ENCODE results near the gene WDR31.
"Not testable (repeated sequence)": the region's sequence is repeated elsewhere in the genome, so short reads cannot be mapped to it uniquely, and the experiment has no call there.

The WDR31 gene

GRCh38 chr9:113340011-113340699 lies at the start of gene WDR31:
WDR31 (minus strand) TSS chr9:113340275; CDS start chr9:113332022, 8,253 bp downstream.
- DNase-seq (ENCODE audit: low spot score) = peak; percentile 94

DNA sequence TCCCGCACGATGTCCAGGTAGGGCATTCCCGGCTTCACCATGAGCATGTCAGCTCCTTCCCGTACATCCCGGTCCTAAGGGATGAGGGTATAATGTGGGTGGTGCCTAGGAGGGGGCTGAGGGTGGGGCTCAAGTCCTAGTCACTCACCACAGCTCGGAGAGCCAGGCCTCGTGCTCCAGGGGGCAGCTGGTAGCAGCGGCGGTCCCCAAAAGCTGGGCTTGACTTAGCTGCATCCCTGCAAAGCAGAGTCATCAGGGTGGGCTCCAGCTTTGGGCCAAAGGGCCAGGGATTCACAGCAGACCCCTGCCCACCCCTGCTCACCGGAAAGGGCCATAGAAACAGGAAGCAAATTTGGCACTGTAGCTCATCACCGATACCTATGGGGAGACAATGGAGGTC lies 49.4 kb upstream of the WDR31 start:
- DNase-seq (ENCODE audit: low spot score) = no peak

DNA sequence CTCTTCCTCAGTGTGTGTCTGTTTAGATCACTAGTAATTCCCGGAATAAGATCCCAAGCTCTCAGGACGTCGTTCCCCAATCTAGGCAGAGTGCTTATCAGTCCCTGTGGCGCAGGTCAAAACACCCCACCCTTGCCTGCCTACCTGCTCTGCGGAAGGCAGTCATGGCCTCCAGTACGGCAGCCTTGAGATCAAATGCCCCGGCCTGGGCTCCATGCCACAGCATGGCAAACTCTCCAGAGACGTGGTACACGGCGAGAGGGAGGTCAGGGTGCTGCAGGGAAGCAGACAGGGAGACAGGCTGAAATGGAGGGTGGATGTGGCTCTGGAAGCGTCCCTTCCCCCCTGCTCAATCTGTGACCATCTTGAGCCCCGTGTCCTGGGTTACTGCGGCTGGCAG lies 48.8 kb upstream of the WDR31 start:
- no peak for DNase-seq (ENCODE audit: low spot score)

DNA sequence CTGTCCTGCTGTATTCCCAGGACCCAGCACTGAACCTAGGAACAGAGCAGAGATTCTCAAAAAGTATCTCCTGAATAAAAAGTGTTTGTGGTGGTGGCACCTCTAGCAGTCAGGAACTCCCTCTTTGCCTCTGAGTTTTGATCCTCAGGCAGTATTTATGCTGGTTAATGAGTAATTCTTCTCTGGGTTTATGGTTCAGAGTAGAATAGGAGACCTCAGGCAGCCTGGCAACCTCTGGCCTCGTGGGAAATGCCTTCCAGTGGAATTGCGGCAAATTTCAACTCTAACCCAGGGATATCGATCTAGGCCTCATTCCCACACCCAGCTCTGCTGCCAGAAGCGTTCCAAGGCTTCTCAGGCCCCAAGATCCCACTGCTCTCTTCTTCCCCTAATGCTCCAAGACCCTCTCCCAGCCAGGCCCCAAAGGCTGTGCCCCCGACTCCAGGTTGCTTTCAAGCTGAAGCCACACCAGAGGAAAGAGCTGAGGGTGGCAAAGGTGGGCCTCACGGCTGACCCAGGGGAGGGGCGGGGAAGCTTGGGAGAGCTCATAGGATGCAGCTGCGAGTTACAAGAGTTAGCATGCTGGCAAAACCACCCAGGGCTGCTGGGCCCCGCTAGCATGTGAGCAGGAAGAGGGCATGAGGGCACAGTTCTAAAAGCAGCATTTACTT lies 47.6 kb upstream of the WDR31 start:
- DNase-seq (ENCODE audit: low spot score) = no peak

DNA sequence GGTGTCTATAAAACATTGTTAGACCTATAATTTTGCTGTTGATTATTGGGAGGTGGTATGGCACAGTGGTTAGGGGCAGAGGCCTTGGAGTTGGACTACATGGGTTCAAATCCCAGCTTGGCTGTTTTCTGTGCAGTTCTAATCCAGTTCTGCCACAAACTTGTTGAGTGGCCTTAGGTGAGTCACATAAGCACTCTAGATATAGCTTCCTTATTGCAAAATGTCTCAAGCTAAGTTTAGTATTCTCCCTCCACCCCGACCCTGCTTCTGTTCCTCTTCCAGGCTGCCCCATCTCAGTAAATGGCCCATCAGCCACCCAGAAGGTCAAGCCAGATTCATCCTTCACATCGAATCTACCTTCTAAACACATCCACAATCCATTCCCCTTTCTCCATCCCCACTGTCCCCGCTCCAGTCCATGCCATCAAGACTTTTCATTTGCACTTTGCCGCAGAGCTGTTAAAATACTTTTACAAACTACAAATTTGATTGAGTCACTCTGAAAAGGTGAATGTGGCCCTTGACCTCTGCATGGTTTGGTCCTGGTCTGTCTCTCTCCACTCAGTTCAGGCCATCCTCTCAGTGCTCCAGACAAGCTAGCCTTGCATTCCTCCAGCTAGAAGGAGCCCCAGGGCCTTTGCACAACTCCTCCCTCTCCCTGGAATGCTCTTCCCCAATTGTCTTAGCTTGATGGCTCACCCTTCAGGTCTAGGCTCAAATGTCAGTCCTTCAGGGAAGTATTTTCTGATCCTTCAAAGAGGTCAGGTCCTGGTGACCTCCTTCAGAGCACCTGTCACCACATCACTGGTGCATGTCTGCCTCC lies 46.7 kb upstream of the WDR31 start:
- DNase-seq (ENCODE audit: low spot score) = no peak

GRCh38 chr9:113381909-113382411 lies 41.9 kb upstream of the WDR31 start:
- no peak for DNase-seq (ENCODE audit: low spot score)

GRCh38 chr9:113381441-113381840 lies 41.4 kb upstream of the WDR31 start:
- DNase-seq (ENCODE audit: low spot score) = not testable (repeated sequence)

- DNase-seq (ENCODE audit: low spot score) = no peak
Observed at GRCh38 chr9:113380869-113381378, 40.8 kb upstream of the WDR31 start.

- not testable (repeated sequence) for DNase-seq (ENCODE audit: low spot score)
Observed at GRCh38 chr9:113379829-113380210, 39.7 kb upstream of the WDR31 start.

DNA sequence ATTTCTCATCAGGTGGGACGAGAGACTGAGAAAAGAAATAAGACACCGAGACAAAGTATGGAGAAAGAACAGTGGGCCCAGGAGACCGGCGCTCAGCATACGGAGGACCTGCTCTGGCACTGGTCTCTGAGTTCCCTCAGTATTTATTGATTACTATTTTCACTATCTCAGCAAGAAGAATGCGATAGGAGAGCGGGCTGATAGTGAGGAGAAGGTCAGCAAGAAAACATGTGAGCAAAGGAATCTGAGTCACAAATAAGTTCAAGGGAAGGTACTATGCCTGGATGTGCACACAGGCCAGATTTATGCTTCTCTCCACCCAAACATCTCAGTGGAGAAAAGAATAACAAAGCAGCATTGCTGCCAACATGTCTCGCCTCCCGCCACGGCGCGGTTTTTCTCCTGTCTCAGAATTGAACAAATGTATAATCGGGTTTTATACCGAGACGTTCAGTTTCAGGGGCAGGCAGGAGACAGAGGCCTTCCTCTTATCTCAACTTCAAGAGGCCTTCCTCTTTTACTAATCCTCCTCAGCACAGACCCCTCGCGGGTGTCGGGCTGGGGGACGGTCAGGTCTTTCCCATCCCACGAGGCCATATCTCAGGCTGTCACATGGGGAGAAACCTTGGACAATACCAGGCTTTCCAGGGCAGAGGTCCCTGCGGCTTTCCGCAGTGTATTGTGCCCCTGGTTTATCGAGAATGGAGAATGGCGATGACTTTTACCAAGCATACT lies 39.2 kb upstream of the WDR31 start:
- DNase-seq (ENCODE audit: low spot score) = not testable (repeated sequence)

- DNase-seq (ENCODE audit: low spot score) = peak; percentile 99
Observed at GRCh38 chr9:113376634-113377567, 36.8 kb upstream of the WDR31 start, which contains the start of gene HDHD3. HDHD3 (minus strand) TSS chr9:113376986; CDS start chr9:113374354, 2,632 bp downstream.

DNA sequence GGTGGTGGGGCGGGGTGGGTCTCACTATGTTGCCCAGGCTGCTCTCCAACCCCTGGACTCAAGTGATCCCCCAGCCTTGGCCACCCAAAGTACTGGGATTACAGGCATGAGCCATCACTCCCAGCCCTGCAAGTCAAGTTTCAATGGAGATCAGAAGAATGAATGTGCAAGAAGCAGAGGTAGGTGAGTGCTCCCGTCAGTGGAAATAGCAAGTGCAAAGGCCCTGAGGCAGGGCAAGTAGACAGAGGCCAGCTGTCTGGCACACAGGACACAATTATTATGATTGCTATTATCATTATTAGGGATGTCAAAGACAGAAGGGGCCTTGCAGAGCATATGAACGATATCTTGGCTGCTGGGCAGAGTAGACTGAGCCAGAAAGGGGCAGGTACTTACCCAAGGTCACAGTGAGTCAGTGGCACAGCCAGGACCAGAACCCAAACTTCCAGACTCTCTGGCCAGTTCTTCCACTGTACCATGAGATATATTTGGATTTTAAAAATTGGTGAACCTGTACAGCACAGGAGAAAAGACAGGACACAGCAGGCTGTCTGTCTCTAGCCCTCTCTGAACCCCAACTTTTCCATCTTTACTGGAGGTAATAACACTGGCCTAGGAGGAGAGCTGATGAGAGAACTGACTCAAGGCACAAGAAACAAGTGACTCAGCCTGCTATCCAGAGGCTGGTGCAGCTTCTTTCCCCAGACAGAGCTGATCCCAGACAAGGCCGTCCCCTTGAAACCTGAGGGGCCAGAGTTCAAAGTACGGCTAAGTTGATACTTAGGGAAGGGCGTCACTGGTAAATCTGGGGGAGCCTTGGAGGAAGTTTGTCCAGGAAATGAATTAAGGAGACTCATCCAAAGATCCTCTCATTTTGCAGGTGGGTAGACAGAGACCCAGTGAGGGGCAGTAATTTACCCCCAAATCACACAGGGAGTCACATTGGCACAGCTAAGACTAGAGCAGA lies 35.3 kb upstream of the WDR31 start:
- DNase-seq (ENCODE audit: low spot score) = no peak

DNA sequence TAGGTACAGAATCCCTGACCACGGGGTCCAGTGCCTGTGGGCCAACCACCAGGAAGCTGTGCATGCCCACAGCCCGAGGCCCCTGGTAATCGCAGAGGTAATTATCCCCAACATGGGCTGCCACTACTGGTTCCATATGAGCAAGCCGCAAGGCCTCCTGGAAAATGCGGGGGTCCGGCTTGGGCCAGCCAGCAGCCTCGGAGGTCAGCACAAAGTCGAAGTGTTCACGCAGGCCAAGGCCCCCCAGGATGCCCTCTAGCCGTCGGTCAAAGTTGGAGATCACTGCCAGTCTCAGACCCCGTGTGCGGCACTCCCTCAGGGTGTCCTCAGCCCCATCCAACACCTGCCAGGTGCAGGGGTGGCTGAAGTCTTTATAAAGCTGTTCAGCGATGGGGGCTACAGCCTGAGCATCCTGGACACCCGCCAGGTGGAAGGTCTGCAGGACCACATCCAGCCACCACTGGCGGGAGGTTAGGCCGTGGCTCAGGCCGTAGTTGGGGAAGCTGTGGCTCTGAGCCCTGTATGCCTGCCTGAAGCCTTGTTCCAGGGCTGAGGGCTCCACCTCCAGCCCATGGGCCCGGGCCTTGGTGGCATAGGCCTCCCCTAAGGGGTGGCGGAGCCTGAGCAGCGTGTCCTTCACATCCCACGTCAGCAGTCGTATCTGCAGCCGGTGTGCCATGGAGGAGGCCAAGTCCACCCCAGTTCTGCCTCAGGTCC lies 33.8 kb upstream of the WDR31 start:
- DNase-seq (ENCODE audit: low spot score) = no peak

DNA sequence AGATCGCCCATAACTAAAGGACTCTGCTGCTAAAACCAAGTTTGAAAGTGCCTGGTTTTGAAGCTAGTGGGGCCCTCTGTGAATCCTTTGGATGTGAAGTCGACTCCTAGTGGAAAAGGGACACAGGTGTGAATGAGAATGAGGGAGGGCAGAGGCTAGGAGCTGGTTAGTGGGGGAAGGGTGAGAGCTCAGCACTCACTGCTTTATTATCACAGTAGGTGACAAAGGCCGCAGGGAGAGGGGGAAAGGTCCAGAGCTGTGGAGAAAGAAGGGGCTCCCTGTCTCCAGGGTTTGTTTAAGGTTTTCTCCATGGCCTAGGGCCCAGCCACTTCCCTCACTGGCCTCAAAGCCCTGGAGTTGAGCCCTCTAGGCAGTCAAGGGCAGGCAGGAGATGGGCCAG lies 33.2 kb upstream of the WDR31 start:
- DNase-seq (ENCODE audit: low spot score) = no peak

GRCh38 chr9:113372059-113372458 lies 32.0 kb upstream of the WDR31 start:
- no peak for DNase-seq (ENCODE audit: low spot score)

- no peak for DNase-seq (ENCODE audit: low spot score)
Observed at GRCh38 chr9:113370806-113371325, 30.8 kb upstream of the WDR31 start.

DNA sequence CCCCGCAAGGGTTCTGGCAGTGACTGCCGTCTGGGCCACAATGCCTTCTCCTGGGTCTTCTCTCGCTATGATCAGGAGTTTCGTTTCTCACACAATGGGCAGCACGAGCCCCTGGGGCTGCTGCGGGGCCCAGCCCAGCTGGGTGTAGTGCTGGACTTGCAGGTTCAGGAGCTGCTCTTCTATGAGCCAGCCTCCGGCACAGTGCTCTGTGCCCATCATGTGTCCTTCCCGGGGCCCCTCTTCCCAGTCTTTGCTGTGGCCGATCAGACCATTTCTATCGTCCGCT lies 29.7 kb upstream of the WDR31 start:
- DNase-seq (ENCODE audit: low spot score) = no peak

- no peak for DNase-seq (ENCODE audit: low spot score)
Observed at GRCh38 chr9:113368982-113369854, 29.1 kb upstream of the WDR31 start.
